Neural progenitor cell (in vitro differentiated cells): ENCODE results near the gene FYB1.

ENCODE experiments used
- CTCF ChIP-seq: fragments of 200-600 bp; sonication (generic); IDR thresholded peaks from 2 replicates; pipeline ENCODE4 v1.5.1; 2017; ENCODE audit warnings: antibody characterized with exemption, mild to moderate bottlenecking
- EZH2 ChIP-seq: fragments of 200-600 bp; sonication (generic); IDR thresholded peaks from 2 replicates; pipeline ENCODE4 v1.6.1; 2017; ENCODE audit warnings: antibody characterized with exemption, mild to moderate bottlenecking, moderate library complexity

GRCh38 chr5:39194466-39195136 lies 24.8 kb downstream of the FYB1 start:
- TF ChIP-seq EZH2 (no peak), CTCF (no peak)
